ENCODE data around the gene UST. TPM values are rescaled to one million over a fixed set of nuclear protein-coding genes. Genes with fewer than 3 reads are reported as not detected.
A peak's percentile ranks its signal among the peaks of the same experiment; 100 is the strongest.

The UST gene
- polyA plus RNA-seq (ENCODE audit: insufficient read length in 3 of 3) = 10 to 100 TPM in 2 of 3 donors, 1 to 10 TPM in 1; 9.9 to 12.9 (median 10.8) TPM
- long read RNA-seq, donor 1 = 0 reads
- long read RNA-seq, donor 2 = 0 reads
- long read RNA-seq, donor 3, full-length matches to known transcripts = 1 of 1 reads
- long read RNA-seq, donor 3, partial matches to known transcripts = 0 of 1 reads
- long read RNA-seq, donor 3, other reads (novel, unspliced or antisense) = 0 of 1 reads
- long read RNA-seq, donor 4, full-length matches to known transcripts = 1 of 1 reads
- long read RNA-seq, donor 4, partial matches to known transcripts = 0 of 1 reads
- long read RNA-seq, donor 4, other reads (novel, unspliced or antisense) = 0 of 1 reads
- long read RNA-seq, donor 5 = 0 reads
- long read RNA-seq, donor 6, full-length matches to known transcripts = 1 of 1 reads
- long read RNA-seq, donor 6, partial matches to known transcripts = 0 of 1 reads
- long read RNA-seq, donor 6, other reads (novel, unspliced or antisense) = 0 of 1 reads
- long read RNA-seq, donor 7, full-length matches to known transcripts = 2 of 2 reads
- long read RNA-seq, donor 7, partial matches to known transcripts = 0 of 2 reads
- long read RNA-seq, donor 7, other reads (novel, unspliced or antisense) = 0 of 2 reads
- long read RNA-seq, donor 8 = 0 reads
- long read RNA-seq, donor 9, full-length matches to known transcripts = 2 of 2 reads
- long read RNA-seq, donor 9, partial matches to known transcripts = 0 of 2 reads
- long read RNA-seq, donor 9, other reads (novel, unspliced or antisense) = 0 of 2 reads
- long read RNA-seq, donor 10 = 0 reads
- long read RNA-seq, donor 11 = 0 reads
- long read RNA-seq, donor 12, full-length matches to known transcripts = 1 of 1 reads
- long read RNA-seq, donor 12, partial matches to known transcripts = 0 of 1 reads
- long read RNA-seq, donor 12, other reads (novel, unspliced or antisense) = 0 of 1 reads
- long read RNA-seq, donor 13 = 0 reads
- long read RNA-seq, donor 14, full-length matches to known transcripts = 2 of 2 reads
- long read RNA-seq, donor 14, partial matches to known transcripts = 0 of 2 reads
- long read RNA-seq, donor 14, other reads (novel, unspliced or antisense) = 0 of 2 reads
- long read RNA-seq, donor 15 = 0 reads
- long read RNA-seq, donor 16, full-length matches to known transcripts = 4 of 4 reads
- long read RNA-seq, donor 16, partial matches to known transcripts = 0 of 4 reads
- long read RNA-seq, donor 16, other reads (novel, unspliced or antisense) = 0 of 4 reads

- DNase-seq (ENCODE audit: extremely low read depth in 1 of 11, low read depth in 9 of 11, low spot score in 4 of 11) = peak; percentile 79 to 93 (median 85)
These were observed at the start of gene UST for GRCh38 chr6:148746363-148747144. Gene UST, plus strand, starts transcription at chr6:148747030. Its CDS starts 401 bp downstream, at chr6:148747431.

- DNase-seq (ENCODE audit: extremely low read depth in 1 of 11, low read depth in 9 of 11, low spot score in 4 of 11) = no peak
These were observed 48.9 kb upstream of the UST start for GRCh38 chr6:148697895-148698440.

- no peak for DNase-seq (ENCODE audit: extremely low read depth in 1 of 11, low read depth in 9 of 11, low spot score in 4 of 11)
These were observed 48.1 kb upstream of the UST start for GRCh38 chr6:148698671-148699180.

- no peak for DNase-seq (ENCODE audit: extremely low read depth in 1 of 11, low read depth in 9 of 11, low spot score in 4 of 11)
These were observed 46.6 kb upstream of the UST start for GRCh38 chr6:148700047-148700715.

- DNase-seq (ENCODE audit: extremely low read depth in 1 of 11, low read depth in 9 of 11, low spot score in 4 of 11) = no peak
These were observed 46.0 kb upstream of the UST start for GRCh38 chr6:148700741-148701311.

- no peak for DNase-seq (ENCODE audit: extremely low read depth in 1 of 11, low read depth in 9 of 11, low spot score in 4 of 11)
These were observed 45.5 kb upstream of the UST start for GRCh38 chr6:148701375-148701774.

GRCh38 chr6:148703900-148704299, 42.9 kb upstream of the UST start:
- no peak for DNase-seq (ENCODE audit: extremely low read depth in 1 of 11, low read depth in 9 of 11, low spot score in 4 of 11)

GRCh38 chr6:148704400-148705246, 42.2 kb upstream of the UST start:
- no peak for DNase-seq (ENCODE audit: extremely low read depth in 1 of 11, low read depth in 9 of 11, low spot score in 4 of 11)

- DNase-seq (ENCODE audit: extremely low read depth in 1 of 11, low read depth in 9 of 11, low spot score in 4 of 11) = no peak
These were observed 38.1 kb upstream of the UST start for GRCh38 chr6:148708707-148709106.

GRCh38 chr6:148709577-148709976, 37.3 kb upstream of the UST start:
- no peak for DNase-seq (ENCODE audit: extremely low read depth in 1 of 11, low read depth in 9 of 11, low spot score in 4 of 11)

- no peak for DNase-seq (ENCODE audit: extremely low read depth in 1 of 11, low read depth in 9 of 11, low spot score in 4 of 11)
These were observed 34.8 kb upstream of the UST start for GRCh38 chr6:148711833-148712654.

- no peak for DNase-seq (ENCODE audit: extremely low read depth in 1 of 11, low read depth in 9 of 11, low spot score in 4 of 11)
These were observed 33.6 kb upstream of the UST start for GRCh38 chr6:148713033-148713738.

- no peak for DNase-seq (ENCODE audit: extremely low read depth in 1 of 11, low read depth in 9 of 11, low spot score in 4 of 11)
These were observed 32.9 kb upstream of the UST start for GRCh38 chr6:148713921-148714320.

- no peak for DNase-seq (ENCODE audit: extremely low read depth in 1 of 11, low read depth in 9 of 11, low spot score in 4 of 11)
These were observed 30.0 kb upstream of the UST start for GRCh38 chr6:148716811-148717210.

- peak in 5 of 11 donors; percentile 28 to 46 (median 29) for DNase-seq (ENCODE audit: extremely low read depth in 1 of 11, low read depth in 9 of 11, low spot score in 4 of 11)
These were observed 26.4 kb upstream of the UST start for GRCh38 chr6:148720406-148720805.
